AG09309 (cell line): ENCODE data around the gene CAPN5.

Experiments
- DNase-seq: peaks from one replicate; pipeline ENCODE4 v3.0.0-alpha.2; 2010; ENCODE audit warnings: low read depth
- H3K4me3 ChIP-seq: 2 replicates; pipeline ENCODE4 v1.5.1; 2011; ENCODE audit warnings: mild to moderate bottlenecking, low read depth, low read length, moderate library complexity; ENCODE audit not compliant: control insufficient read depth
- TF ChIP-seq, protein P1 (sequence below): IDR thresholded peaks from 2 replicates; pipeline ENCODE4 v1.5.1; 2011; ENCODE audit warnings: mild to moderate bottlenecking, low read depth, low read length, inconsistent platforms; ENCODE audit not compliant: insufficient read depth, control insufficient read depth; ENCODE audit errors: missing control alignments

The CAPN5 gene

DNA sequence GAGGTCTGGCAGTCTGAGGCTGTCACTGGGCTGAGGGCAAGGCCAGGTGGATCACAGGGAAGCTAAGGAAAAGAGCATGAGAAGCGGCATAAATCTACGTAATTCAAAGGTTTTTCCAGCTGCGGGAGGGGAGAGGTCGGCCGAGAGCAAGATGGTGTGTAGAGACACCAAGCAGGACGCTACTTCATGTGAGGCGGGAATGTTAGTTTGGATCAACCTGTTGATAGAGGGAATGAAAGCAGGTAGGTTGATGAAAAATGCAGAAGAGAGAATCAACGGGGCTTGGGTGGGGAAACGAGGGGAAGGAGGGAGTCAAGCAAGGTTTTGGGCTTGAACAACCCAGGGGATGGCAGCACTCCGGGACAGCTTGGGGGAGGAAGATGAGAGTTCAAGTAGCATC, 29.7 kb upstream of the CAPN5 start:
- DNase-seq: no peak
- H3K4me3 ChIP-seq: no peak overlapping the region
- TF ChIP-seq, protein P1, sequence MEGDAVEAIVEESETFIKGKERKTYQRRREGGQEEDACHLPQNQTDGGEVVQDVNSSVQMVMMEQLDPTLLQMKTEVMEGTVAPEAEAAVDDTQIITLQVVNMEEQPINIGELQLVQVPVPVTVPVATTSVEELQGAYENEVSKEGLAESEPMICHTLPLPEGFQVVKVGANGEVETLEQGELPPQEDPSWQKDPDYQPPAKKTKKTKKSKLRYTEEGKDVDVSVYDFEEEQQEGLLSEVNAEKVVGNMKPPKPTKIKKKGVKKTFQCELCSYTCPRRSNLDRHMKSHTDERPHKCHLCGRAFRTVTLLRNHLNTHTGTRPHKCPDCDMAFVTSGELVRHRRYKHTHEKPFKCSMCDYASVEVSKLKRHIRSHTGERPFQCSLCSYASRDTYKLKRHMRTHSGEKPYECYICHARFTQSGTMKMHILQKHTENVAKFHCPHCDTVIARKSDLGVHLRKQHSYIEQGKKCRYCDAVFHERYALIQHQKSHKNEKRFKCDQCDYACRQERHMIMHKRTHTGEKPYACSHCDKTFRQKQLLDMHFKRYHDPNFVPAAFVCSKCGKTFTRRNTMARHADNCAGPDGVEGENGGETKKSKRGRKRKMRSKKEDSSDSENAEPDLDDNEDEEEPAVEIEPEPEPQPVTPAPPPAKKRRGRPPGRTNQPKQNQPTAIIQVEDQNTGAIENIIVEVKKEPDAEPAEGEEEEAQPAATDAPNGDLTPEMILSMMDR: no peak

DNA sequence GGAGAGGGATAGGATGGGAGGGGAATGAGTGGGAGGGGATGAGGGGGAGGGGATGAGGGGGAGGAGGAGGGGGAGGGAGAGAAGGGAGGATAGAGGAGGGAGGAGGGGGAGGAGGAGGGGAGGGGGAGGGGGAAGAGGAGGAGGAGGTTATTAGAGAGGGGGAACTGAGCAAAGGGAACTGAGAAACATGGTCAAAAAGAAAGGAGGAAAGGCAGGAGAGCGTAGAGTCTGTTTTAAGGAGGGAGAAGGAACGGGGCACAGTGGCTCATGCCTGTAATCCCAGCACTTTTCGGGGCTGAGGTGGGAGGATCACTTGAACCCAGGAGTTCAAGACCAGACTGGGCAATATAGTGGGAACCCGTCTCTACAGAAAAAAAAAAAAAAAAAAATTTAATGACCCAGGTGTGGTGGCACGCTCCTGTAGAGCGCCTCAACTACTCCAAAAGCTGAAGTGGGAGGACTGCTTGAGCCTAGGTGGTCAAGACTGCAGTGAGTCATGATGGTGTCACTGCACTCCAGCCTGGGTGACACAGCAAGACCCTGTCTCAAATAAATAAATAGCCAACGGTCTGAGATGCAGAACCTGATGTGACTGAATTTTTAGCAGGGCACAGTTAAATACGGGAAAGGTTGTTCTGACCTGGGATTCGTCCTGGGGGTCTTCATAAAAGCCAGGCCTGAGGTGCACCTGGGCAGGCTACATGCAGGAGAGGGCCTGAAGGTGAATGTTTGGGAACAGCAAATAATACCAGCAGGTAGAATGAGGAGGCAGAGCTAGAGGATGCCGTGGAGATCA, 28.5 kb upstream of the CAPN5 start:
- H3K4me3 ChIP-seq: no peak overlapping the region
- DNase-seq: no peak
- TF ChIP-seq, protein P1: no peak

DNA sequence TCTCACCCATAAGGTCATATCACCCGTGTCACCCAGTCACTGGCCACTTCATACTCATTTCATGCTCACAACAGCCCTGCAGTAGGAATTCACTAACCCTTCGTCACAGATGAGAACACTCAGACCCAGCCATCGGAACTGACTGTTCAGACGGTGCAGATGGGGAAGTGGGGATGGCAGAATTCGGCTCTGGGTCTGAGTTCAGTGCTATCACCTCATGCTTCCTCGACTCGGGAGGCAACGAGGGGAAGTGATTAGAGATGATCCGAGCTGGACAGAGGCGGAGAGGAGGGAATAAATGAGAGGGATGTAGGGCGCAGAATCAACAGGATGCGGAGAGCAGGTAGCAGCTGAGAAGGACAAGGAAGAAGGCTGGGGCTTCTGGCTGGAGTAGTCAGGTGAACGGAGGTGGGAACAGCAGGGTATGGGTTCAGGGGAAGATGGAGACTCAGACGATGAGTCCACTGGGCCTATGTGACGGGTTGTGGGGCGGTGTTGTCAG, 27.9 kb upstream of the CAPN5 start:
- no peak for DNase-seq
- H3K4me3 ChIP-seq: no peak overlapping the region
- TF ChIP-seq, protein P1: no peak

DNA sequence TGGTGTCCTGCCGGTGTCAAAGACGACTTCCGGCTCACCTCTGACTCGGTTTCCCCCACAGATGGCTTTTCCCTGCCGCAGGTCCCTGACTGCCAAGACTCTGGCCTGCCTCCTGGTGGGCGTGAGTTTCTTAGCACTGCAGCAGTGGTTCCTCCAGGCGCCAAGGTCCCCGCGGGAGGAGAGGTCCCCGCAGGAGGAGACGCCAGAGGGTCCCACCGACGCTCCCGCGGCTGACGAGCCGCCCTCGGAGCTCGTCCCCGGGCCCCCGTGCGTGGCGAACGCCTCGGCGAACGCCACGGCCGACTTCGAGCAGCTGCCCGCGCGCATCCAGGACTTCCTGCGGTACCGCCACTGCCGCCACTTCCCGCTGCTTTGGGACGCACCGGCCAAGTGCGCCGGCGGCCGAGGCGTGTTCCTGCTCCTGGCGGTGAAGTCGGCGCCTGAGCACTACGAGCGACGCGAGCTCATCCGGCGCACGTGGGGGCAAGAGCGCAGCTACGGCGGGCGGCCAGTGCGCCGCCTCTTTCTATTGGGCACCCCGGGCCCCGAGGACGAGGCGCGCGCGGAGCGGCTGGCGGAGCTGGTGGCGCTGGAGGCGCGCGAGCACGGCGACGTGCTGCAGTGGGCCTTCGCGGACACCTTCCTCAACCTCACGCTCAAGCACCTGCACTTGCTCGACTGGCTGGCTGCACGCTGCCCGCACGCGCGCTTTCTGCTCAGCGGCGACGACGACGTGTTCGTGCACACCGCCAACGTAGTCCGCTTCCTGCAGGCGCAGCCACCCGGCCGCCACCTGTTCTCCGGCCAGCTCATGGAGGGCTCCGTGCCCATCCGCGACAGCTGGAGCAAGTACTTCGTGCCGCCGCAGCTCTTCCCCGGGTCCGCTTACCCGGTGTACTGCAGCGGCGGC, 27.0 kb upstream of the CAPN5 start:
- DNase-seq: no peak
- peak overlapping the region; percentile 20 for H3K4me3 ChIP-seq
- TF ChIP-seq, protein P1: peak; percentile 73

DNA sequence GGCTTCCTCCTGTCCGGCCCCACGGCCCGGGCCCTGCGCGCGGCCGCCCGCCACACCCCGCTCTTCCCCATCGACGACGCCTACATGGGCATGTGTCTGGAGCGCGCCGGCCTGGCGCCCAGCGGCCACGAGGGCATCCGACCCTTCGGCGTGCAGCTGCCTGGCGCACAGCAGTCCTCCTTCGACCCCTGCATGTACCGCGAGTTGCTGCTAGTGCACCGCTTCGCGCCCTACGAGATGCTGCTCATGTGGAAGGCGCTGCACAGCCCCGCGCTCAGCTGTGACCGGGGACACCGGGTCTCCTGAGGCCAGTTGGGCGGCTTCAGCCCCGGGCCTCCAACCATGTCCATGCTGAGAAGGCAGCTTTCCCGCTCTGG, 26.4 kb upstream of the CAPN5 start:
- H3K4me3 ChIP-seq: no peak overlapping the region
- TF ChIP-seq, protein P1: no peak
- DNase-seq: no peak

DNA sequence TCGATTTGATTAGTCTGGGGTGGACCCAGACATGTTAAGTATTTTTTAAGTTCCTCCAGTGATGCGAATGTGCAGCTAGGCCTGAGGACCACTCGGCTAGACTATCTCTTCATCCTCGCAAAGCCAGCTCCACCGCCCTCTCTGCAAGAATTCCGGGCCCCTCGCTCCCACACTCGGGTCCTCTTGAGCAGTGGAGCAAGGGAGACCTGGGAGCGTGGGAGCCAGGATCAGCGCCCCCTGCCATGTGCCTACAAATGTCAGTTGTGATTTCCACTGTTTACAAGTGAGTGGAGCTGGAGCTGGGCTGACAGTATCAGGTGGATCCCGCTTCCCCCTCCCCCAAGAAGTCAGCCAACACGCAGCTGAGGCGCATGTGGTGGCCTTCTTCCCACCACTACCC, 25.9 kb upstream of the CAPN5 start:
- H3K4me3 ChIP-seq: no peak overlapping the region
- DNase-seq: no peak
- TF ChIP-seq, protein P1: no peak
